BLaER1 (cell line): ENCODE measurements around the gene CSTPP1.

Source experiments
- H3K27ac ChIP-seq: shearing (Covaris generic); formaldehyde crosslinking; 2 replicates; pipeline ENCODE4 v1.8.1; 2022
- H3K27me3 ChIP-seq: shearing (Covaris generic); formaldehyde crosslinking; 2 replicates; pipeline ENCODE4 v1.8.1; 2022
- H3K36me3 ChIP-seq: shearing (Covaris generic); formaldehyde crosslinking; 2 replicates; pipeline ENCODE4 v1.8.1; 2022
- H3K4me1 ChIP-seq: shearing (Covaris generic); formaldehyde crosslinking; 2 replicates; pipeline ENCODE4 v1.8.1; 2022
- H3K4me2 ChIP-seq: shearing (Covaris generic); formaldehyde crosslinking; 2 replicates; pipeline ENCODE4 v1.8.1; 2022
- H3K4me3 ChIP-seq: shearing (Covaris generic); formaldehyde crosslinking; 2 replicates; pipeline ENCODE4 v1.8.1; 2022
- H3K9ac ChIP-seq: shearing (Covaris generic); formaldehyde crosslinking; 2 replicates; pipeline ENCODE4 v1.8.1; 2022
- H3K9me3 ChIP-seq: shearing (Covaris generic); formaldehyde crosslinking; 2 replicates; pipeline ENCODE4 v1.8.1; 2022
- H4K20me1 ChIP-seq: shearing (Covaris generic); formaldehyde crosslinking; 2 replicates; pipeline ENCODE4 v1.8.1; 2022
- Cebpa-rat ChIP-seq: shearing (Covaris generic); IDR thresholded peaks from 2 replicates; pipeline ENCODE4 v1.8.1; 2022

The CSTPP1 gene

GRCh38 chr11:46895821-46896220, 40.7 kb upstream of the CSTPP1 start:
- no peak overlapping the region for H3K4me3 ChIP-seq
- TF ChIP-seq Cebpa-rat = no peak
- H3K9ac ChIP-seq = no peak overlapping the region
- no peaks in the 10 kb centered on the region for H3K9me3 ChIP-seq
- H3K4me2 ChIP-seq = no peak overlapping the region
- no peaks in the 10 kb centered on the region for H3K36me3 ChIP-seq
- no peaks in the 10 kb centered on the region for H4K20me1 ChIP-seq
- H3K27ac ChIP-seq = no peak overlapping the region
- H3K27me3 ChIP-seq = no peaks in the 10 kb centered on the region
- no peaks in the 10 kb centered on the region for H3K4me1 ChIP-seq

- no peak overlapping the region for H3K27ac ChIP-seq
- H3K4me2 ChIP-seq = no peak overlapping the region
- TF ChIP-seq Cebpa-rat = no peak
- no peaks in the 10 kb centered on the region for H4K20me1 ChIP-seq
- H3K36me3 ChIP-seq = no peaks in the 10 kb centered on the region
- H3K4me1 ChIP-seq = no peaks in the 10 kb centered on the region
- H3K9me3 ChIP-seq = no peaks in the 10 kb centered on the region
- no peak overlapping the region for H3K4me3 ChIP-seq
- H3K9ac ChIP-seq = no peak overlapping the region
- no peaks in the 10 kb centered on the region for H3K27me3 ChIP-seq
Observed at GRCh38 chr11:46896719-46897406, 39.7 kb upstream of the CSTPP1 start.

- TF ChIP-seq Cebpa-rat = no peak
- no peak overlapping the region for H3K4me2 ChIP-seq
- H3K36me3 ChIP-seq = no peaks in the 10 kb centered on the region
- H4K20me1 ChIP-seq = no peaks in the 10 kb centered on the region
- no peaks in the 10 kb centered on the region for H3K27me3 ChIP-seq
- H3K4me3 ChIP-seq = no peak overlapping the region
- H3K27ac ChIP-seq = no peak overlapping the region
- no peak overlapping the region for H3K9ac ChIP-seq
- H3K9me3 ChIP-seq = no peaks in the 10 kb centered on the region
- no peaks in the 10 kb centered on the region for H3K4me1 ChIP-seq
Observed at GRCh38 chr11:46898396-46899095, 38.0 kb upstream of the CSTPP1 start.

GRCh38 chr11:46899501-46900025, 37.0 kb upstream of the CSTPP1 start:
- H3K27me3 ChIP-seq = no peaks in the 10 kb centered on the region
- H3K4me1 ChIP-seq = no peaks in the 10 kb centered on the region
- no peak overlapping the region for H3K27ac ChIP-seq
- H3K9ac ChIP-seq = no peak overlapping the region
- no peaks in the 10 kb centered on the region for H3K9me3 ChIP-seq
- TF ChIP-seq Cebpa-rat = no peak
- H3K4me2 ChIP-seq = no peak overlapping the region
- no peaks in the 10 kb centered on the region for H4K20me1 ChIP-seq
- no peak overlapping the region for H3K4me3 ChIP-seq
- no peaks in the 10 kb centered on the region for H3K36me3 ChIP-seq

GRCh38 chr11:46900091-46900746, 36.3 kb upstream of the CSTPP1 start:
- Histone ChIP-seq H3K4me3 (no peak overlapping the region), H3K4me2 (no peak overlapping the region), H4K20me1 (no peaks in the 10 kb centered on the region), H3K27ac (no peak overlapping the region), H3K4me1 (no peaks in the 10 kb centered on the region), H3K9me3 (no peaks in the 10 kb centered on the region), H3K36me3 (no peaks in the 10 kb centered on the region), H3K9ac (no peak overlapping the region), H3K27me3 (no peaks in the 10 kb centered on the region)
- TF ChIP-seq Cebpa-rat = no peak

- H3K4me3 ChIP-seq = no peak overlapping the region
- no peak overlapping the region for H3K27ac ChIP-seq
- H4K20me1 ChIP-seq = no peaks in the 10 kb centered on the region
- no peak overlapping the region for H3K4me2 ChIP-seq
- no peaks in the 10 kb centered on the region for H3K4me1 ChIP-seq
- H3K27me3 ChIP-seq = no peaks in the 10 kb centered on the region
- H3K9me3 ChIP-seq = no peaks in the 10 kb centered on the region
- no peaks in the 10 kb centered on the region for H3K36me3 ChIP-seq
- no peak overlapping the region for H3K9ac ChIP-seq
- TF ChIP-seq Cebpa-rat = no peak
Observed at GRCh38 chr11:46901156-46901555, 35.4 kb upstream of the CSTPP1 start.

- Histone ChIP-seq H3K4me1 (no peaks in the 10 kb centered on the region), H3K4me2 (no peak overlapping the region), H3K27ac (no peak overlapping the region), H4K20me1 (no peaks in the 10 kb centered on the region), H3K9ac (no peak overlapping the region), H3K27me3 (no peaks in the 10 kb centered on the region), H3K4me3 (no peak overlapping the region), H3K9me3 (no peaks in the 10 kb centered on the region), H3K36me3 (no peaks in the 10 kb centered on the region)
- no peak for TF ChIP-seq Cebpa-rat
Observed at GRCh38 chr11:46902694-46903093, 33.9 kb upstream of the CSTPP1 start.

- Histone ChIP-seq H3K4me1 (no peaks in the 10 kb centered on the region), H3K36me3 (no peaks in the 10 kb centered on the region), H3K4me2 (no peak overlapping the region), H3K9me3 (no peaks in the 10 kb centered on the region), H4K20me1 (no peaks in the 10 kb centered on the region), H3K4me3 (no peak overlapping the region), H3K27ac (no peak overlapping the region), H3K27me3 (no peaks in the 10 kb centered on the region), H3K9ac (no peak overlapping the region)
- TF ChIP-seq Cebpa-rat = no peak
Observed at GRCh38 chr11:46903846-46904245, 32.7 kb upstream of the CSTPP1 start.

- TF ChIP-seq Cebpa-rat = no peak
- Histone ChIP-seq H4K20me1 (no peaks in the 10 kb centered on the region), H3K9ac (no peak overlapping the region), H3K4me2 (no peak overlapping the region), H3K27me3 (no peaks in the 10 kb centered on the region), H3K4me3 (no peak overlapping the region), H3K4me1 (no peaks in the 10 kb centered on the region), H3K9me3 (no peaks in the 10 kb centered on the region), H3K36me3 (no peaks in the 10 kb centered on the region), H3K27ac (no peak overlapping the region)
Observed at GRCh38 chr11:46905806-46906205, 30.8 kb upstream of the CSTPP1 start.

- no peak for TF ChIP-seq Cebpa-rat
- Histone ChIP-seq H3K27ac (no peak overlapping the region), H3K27me3 (no peaks in the 10 kb centered on the region), H3K4me2 (no peak overlapping the region), H3K4me3 (no peak overlapping the region), H3K4me1 (no peaks in the 10 kb centered on the region), H3K9me3 (no peaks in the 10 kb centered on the region), H3K9ac (no peak overlapping the region), H3K36me3 (no peaks in the 10 kb centered on the region), H4K20me1 (no peaks in the 10 kb centered on the region)
Observed at GRCh38 chr11:46906609-46907041, 29.9 kb upstream of the CSTPP1 start.
